ENCODE measurements around the gene JUP.

Gene JUP

DNA sequence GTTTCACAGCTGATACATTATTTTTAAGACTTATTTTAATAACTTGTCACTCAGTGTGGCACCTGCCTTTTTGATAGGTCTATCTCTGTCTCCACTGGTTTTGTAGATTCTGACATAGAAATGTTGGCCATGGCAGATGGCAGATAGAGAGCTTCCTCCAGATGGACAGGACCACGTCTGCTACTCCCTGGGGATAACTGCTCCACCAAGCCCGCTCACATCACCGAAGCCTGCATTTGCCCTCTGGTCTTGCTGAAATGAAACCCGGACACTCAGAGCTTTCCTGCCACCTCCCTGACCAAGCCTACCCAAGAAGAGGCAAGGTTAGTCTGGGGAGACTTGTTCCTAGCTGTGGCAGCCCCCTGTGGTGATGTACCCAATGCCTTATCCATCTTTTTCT, 35.6 kb downstream of the JUP start:
- DNase-seq: no peak

DNA sequence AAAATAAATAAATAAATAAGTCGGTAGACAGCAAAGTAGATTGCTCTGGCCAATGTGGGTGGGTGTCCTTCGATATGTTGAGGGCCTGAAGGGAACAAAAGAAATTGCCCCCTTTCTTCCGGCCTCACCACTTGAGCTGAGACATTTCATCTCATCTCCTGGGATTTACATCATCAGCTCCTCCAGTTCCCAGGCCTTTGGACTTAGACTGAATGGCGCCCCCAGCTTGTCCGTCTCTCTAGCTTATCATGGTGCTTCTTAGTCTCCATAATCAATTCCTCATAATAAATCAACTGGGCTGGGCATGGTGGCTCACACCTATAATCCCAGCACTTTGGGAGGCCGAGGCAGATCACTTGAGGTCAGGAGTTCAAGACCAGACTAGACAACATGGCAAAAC, 38.2 kb downstream of the JUP start:
- no peak for DNase-seq

DNA sequence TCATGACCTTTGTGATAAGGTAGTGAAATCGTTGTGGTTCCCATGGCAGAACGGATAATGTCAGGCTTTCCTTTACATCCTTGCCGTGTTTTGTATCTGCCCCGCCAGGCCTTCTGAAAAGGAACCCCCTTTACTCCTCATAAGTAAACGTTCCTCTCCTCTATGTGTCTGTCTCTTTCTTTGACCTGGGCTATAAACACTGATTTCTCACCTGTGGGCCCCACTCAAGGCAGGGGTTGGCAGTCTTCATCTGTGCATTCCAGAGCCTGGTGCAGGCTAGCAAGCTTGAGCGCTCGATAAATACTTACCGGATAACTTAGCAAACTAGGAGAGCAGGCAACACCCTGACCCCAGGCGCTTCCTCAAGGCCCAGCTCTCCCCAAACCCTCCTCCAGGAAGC, 44.8 kb downstream of the JUP start:
- no peak for DNase-seq

DNA sequence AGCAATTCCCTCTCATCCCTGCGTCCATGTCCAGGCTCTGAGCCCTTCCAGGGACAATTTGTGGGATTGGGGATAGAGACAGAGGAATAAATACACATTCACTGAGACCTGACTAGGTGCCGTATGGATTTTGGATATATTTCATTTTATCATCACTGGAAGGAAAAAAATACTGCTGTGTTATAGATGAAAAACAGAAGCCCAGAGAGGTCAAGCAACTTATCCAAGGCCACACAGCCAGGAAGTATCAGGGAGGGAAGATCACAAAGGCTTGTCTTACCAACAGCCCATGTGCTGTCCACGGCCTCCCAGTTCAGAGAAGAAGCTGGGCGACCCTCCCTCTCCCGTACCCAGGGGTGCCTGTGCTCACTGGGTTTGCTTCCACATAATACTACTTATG, 46.0 kb downstream of the JUP start:
- DNase-seq: no peak

DNA sequence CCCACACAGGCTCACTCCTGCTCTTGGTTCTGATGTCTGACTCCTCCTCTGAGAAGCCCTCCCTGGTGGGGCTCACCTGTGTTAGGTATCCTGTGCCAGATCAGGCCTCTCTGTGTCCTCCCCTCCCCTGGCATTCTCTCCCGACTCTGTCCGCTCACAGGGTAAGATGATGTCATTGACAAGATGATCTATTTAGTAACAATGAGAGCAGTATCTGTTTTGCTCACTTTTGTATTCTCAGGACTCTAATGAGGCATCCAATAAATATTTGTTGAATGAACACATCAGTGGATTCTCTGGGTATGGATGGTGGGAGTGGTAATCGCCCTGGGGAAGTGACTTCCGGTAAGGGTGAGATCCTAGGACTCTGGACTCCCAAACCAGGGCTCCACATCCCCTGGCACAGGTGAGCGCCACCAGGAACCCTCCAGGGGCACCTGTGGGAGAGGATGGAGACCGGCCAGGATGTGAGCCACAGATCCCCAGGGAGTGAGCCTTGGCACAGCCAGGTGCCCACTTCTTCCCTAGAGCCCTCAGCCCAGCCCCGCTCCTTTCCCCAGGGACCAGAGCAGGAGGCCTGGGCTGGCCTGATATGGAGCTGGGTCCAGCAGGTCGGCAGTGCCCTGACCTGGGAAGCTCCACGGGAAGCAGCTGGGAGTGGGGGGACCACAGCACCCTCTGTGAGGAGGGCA, 46.7 kb downstream of the JUP start:
- DNase-seq: no peak

DNA sequence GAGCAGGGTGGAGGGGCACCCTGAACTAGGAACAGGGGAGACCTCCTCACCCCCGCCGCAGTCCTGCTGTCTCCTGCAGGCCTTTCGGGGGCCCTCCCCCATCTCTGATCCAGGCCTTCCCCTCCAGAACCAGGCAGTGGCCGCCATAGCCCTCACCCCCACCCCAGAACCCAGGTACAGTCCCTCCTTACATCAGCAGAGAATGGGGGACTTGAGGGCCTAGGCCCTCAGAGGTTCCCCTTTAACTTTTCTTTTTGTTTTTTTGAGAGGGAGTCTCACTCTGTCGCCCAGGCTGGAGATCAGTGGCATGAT, 47.8 kb downstream of the JUP start:
- DNase-seq: no peak

DNA sequence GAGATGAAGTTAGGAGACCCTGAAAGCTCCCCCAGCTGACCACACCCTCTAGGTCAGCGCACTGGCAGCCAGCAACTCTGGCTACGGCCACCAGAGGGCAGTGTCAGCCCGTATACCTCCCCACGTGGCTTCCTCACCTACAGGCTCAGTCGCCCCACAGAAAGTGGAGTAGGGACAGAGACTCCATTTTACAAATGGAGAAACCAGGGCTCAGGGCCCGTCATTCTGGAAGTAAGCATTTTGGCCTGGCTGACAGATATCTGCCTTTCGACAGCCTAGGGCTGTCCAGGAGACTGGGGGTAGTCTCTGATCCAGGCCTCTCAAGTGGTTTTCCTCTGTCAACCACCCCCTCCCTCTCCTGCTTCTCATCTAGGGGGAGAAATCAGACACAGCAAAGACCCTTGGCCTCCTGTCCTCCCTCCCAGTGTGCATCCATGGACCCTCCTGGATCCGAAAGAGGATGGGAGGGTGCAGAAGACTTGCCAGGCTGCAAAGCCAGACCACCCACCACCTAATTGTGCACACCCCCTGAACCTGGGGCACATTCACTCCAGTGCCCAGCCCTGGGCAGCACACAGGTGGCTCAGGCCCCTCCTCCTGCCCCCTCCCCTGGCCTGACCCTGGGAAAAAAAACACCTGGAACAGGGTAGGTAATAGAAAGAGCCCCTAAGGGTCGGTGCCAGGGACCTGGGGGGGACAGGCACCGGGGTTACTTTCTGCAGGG, 48.3 kb downstream of the JUP start:
- DNase-seq: peak; percentile 49 to 77 (median 68)

DNA sequence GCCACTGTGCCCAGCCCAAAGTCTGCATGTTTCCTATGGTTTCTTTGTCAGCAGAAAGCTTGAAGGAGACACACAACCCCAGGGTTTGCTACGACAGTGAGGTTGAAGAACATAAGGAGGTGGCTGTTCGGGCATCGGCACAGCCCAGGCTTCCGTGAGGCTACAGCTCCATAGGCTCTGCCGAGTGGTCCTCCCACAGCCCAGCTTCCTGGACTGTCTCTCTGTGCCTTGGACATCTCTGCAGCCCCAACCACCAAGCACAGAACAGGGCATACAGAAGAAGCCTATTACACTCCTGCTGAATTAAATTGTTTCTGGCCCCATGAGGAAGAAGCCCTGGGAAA, 48.9 kb downstream of the JUP start:
- no peak for DNase-seq

DNA sequence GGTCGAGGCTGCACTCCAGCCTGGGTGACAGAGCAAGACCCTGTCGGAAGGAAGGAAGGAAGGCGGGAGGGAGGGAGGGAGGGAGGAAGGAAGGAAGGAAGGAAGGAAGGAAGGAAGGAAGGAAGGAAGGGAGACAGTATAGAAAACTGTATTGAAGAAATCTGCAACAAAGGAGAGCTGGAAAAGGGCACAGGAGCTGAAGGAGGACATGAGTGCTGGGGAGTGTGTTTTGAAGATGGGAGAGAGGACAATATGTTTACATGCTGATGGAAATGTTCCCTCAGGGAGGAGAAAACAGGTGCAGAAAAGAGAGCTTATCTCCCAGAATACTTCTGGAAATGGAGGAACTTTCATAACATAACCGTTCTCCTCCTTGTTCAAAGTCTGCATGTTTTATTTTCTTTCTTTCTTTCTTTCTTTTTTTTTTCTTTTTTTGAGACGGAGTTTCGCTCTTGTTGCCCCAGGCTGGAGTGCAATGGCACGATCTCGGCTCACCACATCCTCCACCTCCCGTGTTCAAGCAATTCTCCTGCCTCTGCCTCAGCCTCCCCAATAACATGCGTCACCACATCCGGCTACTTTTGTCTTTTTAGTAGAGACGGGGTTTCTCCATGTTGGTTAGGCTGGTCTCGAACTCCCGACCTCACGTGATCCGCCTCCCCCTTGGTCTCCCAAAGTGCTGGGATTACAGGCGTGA, 49.4 kb downstream of the JUP start:
- peak in 1 of 5 experiments; percentile 71 for DNase-seq

DNA sequence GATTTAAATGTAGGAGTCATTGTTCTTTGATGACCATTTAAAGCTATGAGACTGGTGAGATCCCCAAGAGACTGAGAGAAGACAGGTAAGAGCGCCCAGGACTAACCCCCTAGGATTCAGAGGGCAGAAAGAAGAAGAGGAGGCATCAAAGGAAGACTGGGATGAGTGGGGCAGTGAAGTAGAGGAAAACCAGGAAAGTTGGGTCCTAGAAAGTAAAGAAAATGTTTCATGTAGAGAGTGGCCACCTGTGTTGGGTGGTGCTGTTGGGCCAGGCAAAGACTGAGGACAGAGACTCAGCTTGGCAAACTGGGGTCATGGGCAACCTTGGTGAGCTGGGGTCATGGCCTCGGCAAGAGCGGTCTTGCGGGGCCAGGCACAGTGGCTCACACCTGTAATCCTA, 50.8 kb downstream of the JUP start:
- DNase-seq: no peak

DNA sequence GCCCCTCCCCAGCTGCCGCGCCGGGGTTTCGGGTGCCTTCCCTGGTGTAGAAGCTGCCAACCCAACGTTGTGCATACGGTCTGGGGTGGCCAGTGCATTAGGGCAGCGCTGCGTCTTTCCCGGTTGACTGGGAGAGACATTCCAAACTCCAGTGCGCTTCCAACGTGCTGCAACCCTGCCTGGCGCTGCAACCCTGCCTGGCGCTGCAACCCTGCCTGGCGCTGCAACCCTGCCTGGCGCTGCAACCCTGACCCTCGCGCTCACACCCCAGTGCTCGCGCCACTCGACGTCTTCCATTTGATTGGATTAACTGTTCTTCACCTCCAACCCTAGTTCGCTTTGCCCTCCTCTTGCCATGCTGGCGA, 51.6 kb downstream of the JUP start:
- no peak for DNase-seq

DNA sequence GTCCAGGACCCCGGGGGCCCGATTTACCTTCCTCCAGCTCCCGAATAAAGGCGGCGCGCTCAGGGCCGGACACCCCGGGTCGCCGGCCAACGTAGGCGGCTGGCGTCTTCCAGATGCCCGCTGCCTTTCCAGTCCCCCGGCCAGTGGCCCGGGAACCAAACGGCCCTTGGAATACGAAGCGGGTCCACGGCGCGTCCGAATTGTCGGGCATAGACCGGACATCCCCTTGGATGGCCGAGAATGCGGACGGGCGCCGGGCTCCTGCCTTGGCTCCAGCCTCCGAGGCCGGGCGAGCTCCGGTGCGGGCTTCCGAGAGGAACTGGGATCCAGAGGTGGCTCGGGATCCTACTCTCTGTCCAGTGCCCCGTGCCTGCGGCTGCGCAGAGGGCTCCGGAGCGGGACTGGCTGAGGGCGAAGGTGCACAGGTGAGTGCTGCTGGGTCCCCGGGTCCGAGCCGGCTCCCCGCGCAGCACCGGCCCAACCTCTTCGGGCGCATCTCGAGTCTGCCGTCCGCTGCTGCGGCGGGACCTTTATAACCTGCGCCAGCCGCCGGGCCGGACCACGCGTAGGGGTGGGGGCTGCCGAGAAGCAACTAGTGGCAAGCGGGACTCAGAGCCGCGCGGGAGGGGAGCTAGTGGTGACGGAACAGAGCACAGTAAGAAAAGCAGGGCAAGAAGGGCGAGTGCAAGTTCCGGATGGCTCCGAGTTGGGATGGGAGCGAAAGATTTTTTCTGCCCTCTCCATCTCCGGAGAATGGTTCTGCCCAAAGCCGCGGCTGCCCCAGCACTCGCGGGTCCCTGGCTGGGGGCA, 52.2 kb downstream of the JUP start, which contains the start of gene HAP1:
Gene HAP1 (minus strand): TSS at position 505 of the 810 bp plus-strand sequence. CDS start 9 bp downstream, at position 496.
- DNase-seq: peak in 1 of 5 experiments; percentile 29

DNA sequence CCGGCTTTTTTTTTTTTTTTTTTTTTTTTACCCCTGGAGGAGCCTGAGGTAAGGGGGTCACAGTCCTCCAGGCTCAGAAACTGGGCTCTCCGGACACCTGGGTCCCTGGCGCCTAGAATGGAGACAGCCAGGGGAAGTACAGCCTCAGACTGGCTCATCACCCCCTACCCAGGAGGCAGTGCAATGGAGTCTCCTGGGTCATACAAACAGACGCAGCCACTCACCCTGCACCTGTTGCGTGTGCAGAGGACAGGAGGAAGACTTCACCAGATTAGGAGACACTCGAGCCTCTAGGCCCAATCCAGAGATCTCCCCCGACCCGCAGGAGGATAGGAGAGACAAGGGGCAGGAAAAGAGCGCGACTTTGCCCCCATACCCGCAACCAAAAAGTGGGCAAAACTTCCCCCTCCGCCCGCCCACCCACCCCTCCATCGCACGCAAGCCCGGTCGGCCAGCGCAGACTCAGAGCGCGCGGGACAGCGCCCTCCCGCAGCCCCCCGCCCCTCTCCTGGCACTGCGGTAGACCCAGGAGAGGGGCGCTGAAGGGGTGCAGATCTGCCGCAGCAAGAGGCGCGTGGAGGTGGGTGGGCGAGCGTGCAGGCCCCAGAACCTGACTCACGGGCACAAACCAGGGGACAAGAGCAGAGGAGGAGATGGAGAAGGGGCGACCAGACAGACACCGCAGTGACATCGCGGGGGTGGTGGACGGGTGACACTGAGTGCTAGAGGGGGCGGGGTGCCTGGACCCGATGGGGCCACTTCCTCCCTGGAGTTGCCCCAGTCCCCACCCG, 53.0 kb downstream of the JUP start:
- no peak for DNase-seq

DNA sequence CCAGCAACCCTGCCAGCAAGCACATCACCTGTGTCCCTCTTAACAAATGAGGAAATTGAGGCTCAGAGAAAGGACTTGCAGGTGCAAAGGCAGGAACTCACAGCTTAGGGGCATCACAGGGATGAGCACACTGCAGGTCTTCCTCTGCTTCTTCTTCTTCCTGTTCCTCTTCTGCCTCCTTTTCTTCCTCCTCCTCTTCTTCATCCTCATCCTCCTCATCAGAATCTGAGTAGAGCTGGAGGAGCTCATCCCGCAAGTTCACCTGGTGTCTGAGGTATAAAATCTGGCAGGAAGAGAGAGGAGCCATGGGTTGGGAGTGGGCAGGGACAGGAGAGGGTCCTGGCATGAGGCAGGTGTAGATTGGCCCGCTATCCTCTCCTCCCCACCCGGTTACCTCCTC, 54.7 kb downstream of the JUP start:
- DNase-seq: no peak

DNA sequence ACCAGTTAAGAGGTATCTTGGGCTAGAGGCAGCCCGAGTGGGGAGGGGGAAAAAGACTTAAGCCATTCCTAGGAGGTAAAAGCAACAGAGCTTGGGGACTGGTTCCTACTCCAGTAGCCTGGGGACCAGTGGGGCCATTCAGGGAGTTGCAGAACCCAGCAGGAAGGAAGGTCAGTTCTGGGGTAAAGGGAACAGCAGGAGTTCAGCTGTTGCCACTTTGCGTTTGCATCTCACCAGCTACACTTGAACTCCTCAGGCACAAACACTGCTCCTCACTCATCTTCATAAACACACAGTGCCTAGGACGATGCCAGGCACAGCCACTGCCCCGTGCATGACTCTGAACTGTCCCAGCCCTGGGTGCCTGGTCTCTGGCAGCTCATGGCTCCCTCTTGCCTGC, 56.0 kb downstream of the JUP start:
- no peak for DNase-seq

DNA sequence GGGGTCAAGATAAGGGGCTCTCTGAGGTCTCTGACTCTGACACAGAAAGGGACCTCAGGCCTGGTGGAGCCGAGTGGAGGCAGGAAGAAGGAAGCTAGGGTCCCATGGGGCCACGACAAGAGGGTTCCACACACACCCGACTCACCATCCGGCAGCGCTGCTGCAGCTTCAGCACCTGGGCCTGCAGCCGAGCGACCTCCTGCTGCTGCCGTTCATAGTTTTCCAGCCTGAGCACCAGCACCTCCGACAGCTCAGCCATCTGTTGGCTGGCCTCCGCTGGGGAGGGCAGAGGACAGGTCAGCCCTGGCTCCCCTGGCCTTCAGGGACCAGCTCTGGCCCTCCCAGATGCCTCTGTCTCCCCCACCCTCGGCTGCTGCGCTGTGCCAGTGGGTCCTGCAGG, 58.5 kb downstream of the JUP start:
- DNase-seq: no peak

DNA sequence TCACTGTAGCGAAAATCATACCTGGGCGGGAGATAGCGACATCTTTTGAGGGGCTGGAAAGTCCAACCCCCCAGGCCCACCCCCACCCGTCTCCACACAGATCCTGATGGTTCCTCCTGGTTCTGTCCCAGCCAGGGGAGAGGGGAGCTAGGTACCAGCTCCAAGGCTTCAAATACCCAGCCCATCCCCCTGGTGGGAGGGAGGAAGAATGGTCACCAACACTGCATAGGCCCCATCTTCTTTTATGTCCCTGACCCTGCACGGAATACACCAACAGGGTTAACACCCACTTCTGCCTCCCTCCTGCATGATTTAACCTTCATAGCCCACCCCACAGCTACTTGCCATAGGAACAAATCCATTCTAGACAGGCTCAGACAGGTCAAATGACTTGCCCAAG, 61.4 kb downstream of the JUP start:
- no peak for DNase-seq

DNA sequence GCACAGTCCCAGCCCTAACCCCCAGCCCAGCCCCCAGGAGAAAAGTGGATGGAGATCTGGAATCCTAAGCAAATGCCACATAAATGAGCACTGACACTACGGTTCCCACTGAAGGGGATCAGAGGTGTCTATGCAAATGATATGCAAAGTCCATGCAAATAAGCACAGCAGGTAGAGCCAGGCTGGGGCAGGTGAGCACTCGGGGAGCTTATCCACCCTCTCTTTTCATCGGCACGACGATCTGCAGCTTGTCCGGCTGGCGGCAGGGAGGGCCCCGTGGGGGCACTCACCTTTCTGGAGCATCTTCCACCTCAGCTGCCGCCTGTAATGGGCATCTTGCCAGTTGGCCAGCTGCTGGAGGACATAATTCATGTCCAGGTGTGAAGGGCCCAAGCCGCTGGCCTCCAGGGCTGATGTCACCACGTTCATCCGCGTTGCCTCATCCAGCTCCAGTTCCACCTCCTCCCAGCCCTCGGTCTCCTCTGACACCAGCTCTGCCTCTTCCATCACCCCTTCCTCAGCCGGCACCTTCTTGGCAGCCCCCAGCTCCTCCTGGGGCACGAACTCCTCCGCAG, 61.9 kb downstream of the JUP start:
- DNase-seq: no peak

DNA sequence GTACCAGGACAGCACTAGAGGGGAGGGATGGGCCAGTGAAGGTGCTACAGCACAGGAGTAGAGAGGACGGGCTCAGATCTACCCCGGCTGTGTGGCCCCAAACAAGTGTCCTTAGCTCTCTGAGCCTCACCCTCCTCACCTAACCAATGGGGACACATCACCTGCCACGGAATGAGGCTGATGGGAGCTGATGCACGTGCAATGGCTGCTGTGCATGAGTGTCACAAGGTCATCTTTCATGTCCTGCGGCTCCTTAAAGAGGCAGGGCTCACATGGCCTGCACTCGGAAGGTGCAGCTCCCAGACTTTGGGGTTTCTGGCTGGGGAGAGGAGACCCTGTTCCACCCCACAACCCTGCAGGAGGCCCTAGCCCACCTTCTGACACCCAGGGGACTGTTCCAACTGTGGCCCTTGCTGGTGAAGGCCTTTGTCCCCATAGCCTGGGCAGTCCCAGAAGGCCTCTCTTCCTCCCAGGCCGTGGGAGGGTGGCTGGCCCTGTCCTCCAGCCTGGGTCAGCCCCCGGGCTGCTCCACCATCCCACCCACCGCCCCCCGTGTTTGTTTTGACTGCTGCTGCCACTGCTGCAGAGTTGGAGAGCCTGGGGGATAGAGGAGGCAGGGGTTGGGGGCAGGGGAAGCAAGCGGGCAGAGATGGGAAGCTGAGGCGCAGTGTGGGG, 62.6 kb downstream of the JUP start:
- no peak for DNase-seq

DNA sequence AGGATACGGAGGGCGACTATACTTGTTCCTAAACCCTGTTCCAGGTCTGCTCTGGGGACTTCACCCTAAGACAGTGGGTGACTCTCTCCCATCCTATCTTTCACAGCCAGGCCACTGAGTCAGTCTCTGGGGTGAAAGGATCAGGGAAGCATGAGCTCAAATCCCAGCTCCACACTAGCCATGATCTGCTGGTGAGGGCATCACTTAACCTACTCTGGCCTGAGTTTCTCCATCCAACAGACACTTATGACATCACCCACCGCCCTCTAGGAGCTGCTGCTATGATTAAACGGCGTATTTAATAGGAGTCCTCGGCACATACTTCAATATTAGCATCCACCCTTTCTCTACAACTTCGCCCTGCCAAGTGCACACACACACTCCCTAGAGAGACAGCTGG, 64.3 kb downstream of the JUP start:
- no peak for DNase-seq

DNA sequence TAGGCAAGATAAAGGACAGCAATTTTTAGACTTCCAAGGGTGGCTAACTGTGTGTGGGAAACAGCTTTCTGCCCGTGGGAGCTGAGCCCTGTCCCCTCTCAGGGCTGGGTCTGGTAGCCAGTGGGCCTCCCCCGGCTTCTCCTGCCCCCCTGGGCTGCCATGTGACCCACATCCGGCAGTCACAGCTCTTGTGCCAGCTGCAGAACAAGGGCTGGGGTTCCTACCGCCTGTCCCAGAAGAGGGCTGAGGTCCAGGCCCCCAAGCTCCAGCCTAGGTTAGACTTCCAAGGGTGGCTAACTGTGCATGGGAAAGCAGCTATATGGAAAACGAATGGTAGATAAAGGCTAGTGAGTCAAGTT, 68.2 kb downstream of the JUP start:
- no peak for DNase-seq

Data from T-helper 2 cell (primary cell).